Astrocyte of the cerebellum (primary cell): ENCODE data around the gene PDZD2.
"Not testable (repeated sequence)": the region's sequence is repeated elsewhere in the genome, so short reads cannot be mapped to it uniquely, and the experiment has no call there.

ENCODE experiments used
- DNase-seq: peaks from one replicate; pipeline ENCODE4 v3.0.0-alpha.2; 2011; ENCODE audit warnings: low read depth
- H3K4me3 ChIP-seq: 2 replicates; pipeline ENCODE4 v1.5.1; 2011; ENCODE audit warnings: mild to moderate bottlenecking, low read depth, low read length, moderate library complexity
- in situ Hi-C: cut with HindIII; loops from 2 replicates; pipeline ENCODE4 v1.10.0; 2017; ENCODE audit warnings: low sequenced_read_pairs
- TF ChIP-seq, protein P1 (sequence below): IDR thresholded peaks from 2 replicates; pipeline ENCODE4 v1.5.1; 2012; ENCODE audit warnings: low read length, low read depth, moderate library complexity, mild to moderate bottlenecking; ENCODE audit errors: missing control alignments

Gene PDZD2

DNA sequence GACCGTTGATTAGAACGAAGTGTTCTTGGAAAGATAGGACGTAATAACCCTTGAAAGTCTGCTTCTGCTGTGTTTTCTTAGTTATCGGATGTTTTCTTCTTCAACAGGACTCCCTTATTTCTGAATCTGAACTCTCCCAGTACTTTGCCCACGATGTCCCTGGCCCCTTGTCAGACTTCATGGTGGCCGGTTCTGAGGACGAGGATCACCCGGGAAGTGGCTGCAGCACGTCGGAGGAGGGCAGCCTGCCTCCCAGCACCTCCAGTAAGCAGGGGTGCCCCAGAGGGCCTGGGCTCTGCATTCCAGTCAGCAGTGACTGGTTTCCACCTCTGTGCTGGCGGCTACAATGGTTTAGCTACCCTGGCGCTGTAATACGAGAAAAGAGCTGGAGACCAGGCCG is 433.1 kb downstream of the PDZD2 start:
- H3K4me3 ChIP-seq = no peak overlapping the region
- in situ Hi-C loops = no loop called here
- TF ChIP-seq, protein P1, sequence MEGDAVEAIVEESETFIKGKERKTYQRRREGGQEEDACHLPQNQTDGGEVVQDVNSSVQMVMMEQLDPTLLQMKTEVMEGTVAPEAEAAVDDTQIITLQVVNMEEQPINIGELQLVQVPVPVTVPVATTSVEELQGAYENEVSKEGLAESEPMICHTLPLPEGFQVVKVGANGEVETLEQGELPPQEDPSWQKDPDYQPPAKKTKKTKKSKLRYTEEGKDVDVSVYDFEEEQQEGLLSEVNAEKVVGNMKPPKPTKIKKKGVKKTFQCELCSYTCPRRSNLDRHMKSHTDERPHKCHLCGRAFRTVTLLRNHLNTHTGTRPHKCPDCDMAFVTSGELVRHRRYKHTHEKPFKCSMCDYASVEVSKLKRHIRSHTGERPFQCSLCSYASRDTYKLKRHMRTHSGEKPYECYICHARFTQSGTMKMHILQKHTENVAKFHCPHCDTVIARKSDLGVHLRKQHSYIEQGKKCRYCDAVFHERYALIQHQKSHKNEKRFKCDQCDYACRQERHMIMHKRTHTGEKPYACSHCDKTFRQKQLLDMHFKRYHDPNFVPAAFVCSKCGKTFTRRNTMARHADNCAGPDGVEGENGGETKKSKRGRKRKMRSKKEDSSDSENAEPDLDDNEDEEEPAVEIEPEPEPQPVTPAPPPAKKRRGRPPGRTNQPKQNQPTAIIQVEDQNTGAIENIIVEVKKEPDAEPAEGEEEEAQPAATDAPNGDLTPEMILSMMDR = no peak
- no peak for DNase-seq

DNA sequence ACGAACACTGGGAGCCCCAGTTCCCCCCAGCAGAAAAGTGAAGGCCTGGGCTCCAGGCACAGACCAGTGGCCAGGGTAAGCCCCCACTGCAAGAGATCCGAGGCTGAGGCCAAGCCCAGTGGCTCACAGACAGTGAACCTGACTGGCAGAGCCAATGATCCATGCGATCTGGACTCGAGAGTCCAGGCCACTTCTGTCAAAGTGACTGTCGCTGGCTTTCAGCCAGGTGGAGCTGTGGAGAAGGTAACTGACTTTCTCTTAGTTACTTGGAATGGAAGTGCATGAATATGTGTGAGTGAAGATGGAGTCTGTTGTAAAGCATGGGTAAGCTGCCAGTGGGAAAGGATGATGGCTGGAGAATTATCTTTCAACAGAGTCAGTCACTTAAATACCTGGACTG is 435.5 kb downstream of the PDZD2 start:
- in situ Hi-C loops = no loop called here
- TF ChIP-seq, protein P1 = no peak

DNA sequence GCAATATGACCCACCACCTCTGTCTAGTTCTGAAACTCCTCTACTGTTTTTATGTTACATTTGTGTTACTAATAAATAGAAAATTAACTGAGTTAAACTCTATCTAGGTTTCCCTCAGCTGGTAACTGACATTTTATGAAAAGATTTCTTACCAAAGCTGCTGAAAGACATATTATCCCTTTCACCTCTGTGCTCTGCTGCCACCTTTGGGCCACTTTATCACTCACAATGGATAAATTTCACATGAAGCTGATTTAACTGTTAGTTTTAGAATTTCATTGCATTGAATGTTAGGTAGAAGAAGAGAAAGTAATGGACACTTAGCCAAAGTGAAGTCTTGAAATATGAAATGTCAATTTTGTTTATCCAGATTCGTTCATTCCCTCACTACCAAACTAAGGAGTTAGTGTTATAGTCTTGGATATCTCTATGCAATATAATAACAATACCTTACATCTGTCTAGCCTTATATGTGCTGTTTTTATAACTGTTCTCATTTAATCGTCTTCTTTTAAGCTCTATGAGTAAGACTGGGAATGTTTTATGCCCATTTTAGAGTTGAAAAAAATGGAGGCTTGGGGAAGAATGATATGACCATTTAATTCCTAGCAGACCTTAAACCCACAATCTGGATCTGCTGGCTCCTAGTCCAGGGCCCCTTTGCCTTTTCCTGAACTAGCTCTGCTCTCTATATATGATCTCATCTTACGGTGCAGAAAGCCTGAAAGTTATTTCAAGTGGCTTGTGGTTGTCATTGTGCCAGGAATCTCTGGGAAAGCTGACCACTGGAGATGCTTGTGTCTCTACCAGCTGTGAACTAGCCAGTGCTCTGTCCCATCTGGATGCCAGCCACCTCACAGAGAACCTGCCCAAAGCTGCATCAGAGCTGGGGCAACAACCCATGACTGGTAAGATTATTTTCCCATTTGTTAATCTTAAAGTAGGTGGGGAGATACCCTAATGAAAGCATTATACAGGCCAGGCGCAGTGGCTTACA is 438.1 kb downstream of the PDZD2 start:
- no peak overlapping the region for H3K4me3 ChIP-seq
- DNase-seq = peak; percentile 94
- TF ChIP-seq, protein P1 = peak; percentile 67
- in situ Hi-C loops = no loop called here

More for the DNA sequence above, 435.5 kb downstream of the PDZD2 start:
- DNase-seq = no peak
- H3K4me3 ChIP-seq = no peak overlapping the region

DNA sequence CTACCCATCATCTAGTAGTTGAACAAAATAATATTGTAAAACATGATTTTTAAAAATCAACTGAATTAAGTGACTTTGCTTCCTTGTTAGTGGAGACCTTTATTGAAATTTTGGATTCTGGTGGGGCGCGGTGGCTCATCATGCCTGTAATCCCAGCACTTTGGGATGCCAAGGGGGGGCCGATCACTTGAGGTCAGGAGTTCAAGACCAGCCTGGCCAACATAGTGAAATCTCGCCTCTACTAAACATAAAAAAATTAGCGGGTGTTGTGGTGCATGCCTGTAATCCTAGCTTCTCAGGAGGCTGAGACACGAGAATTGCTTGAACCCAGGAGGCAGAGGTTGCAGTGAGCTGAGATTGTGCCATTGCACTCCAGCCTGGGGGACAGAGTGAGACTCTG is 439.9 kb downstream of the PDZD2 start:
- H3K4me3 ChIP-seq, DNase-seq: not testable (repeated sequence)

DNA sequence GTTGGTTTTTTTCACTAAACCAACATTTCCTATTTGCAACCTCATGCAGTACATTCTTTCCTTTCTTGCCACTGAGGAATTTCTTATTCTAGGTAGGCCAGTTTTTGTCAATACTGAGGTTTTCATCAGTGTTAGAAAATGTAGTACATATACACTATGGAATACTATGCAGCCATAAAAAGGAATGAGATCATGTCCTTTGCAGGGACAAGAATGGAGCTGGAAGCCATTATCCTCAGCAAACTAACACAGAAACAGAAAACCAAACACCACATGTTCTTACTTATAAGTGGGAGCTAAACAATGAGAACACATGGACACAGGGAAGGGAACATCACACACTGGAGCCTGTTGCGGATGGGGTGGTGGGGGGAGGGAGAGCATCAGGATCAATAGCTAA is 441.6 kb downstream of the PDZD2 start:
- in situ Hi-C loops, DNase-seq, H3K4me3 ChIP-seq: not testable (repeated sequence)

More for the DNA sequence above, 439.9 kb downstream of the PDZD2 start:
- in situ Hi-C loops = not testable (repeated sequence)

DNA sequence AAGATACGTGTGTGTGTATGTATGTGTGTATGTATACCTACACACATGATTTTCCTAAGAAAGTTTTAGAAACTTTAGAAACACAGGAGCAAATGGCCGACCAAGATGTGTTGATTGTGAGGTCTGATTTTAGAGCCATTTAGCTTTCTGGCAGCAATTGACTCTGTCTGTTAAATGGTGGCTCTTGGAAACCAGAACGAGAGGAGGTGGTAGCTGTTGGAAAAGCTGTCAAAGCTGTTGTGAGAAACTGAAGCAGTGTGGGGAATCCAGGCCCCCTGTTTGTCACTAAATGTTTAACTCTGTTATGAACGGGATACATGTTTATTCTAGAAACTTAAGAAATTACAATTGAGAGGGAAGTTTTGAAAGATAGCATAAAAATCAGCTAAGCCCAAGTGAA is 443.8 kb downstream of the PDZD2 start:
- no peak overlapping the region for H3K4me3 ChIP-seq
- in situ Hi-C loops = no loop called here
- TF ChIP-seq, protein P1 = no peak
- DNase-seq = no peak

DNA sequence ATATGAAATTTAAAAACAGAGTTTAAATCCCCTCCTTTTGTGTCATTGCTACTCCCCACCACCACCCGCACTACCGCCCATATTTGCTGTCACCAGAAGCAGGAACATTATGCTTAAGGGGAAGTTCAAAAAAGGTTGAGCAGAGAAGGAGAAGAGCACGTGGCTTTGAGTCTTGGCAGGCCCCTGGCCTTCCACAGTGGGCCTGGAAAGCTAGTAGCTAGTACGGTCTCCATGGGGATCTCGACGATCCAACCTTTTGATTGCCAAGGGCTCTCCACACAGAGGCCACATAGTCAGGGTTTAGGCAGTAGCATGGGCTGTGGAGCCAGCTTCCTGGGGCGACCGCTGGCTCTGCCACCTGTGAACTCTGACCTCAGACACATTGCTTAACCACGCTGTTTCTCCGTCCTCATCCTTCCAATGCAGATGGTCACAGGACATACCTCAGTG is 445.1 kb downstream of the PDZD2 start:
- in situ Hi-C loops = no loop called here
- DNase-seq = no peak
- H3K4me3 ChIP-seq = no peak overlapping the region
- TF ChIP-seq, protein P1 = no peak
